B cell (primary cell): Measurements from ENCODE around the gene PPFIA2.

Source experiments
- EZH2 ChIP-seq: IDR thresholded peaks from 2 replicates; pipeline ENCODE4 v1.6.1; 2012; ENCODE audit warnings: borderline replicate concordance, low read depth, mild to moderate bottlenecking, moderate library complexity, low read length; ENCODE audit not compliant: insufficient read depth, poor library complexity, severe bottlenecking
- TF ChIP-seq, protein P1 (sequence below): fragments of 200-600 bp; IDR thresholded peaks from one replicate; pipeline ENCODE4 v1.8.0; 2022; ENCODE audit warnings: antibody characterized with exemption, mild to moderate bottlenecking

DNA sequence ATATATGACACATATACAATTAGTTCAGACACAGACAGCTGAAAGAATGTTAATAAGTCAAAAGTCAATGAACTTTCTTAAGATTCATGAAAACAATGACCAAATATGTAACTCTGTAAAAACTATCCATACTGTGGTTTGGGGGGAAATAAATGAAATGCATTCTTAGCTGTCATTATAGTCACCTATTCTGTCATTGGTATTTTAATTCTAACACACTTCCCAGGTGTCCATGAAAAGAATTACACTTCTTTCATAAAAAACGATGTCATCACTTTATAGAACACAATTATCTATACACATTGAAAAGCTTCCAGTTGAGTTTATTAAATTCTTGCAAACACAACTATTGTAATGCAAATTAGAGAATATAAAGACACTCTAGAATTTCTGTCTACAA, 35.8 kb downstream of the PPFIA2 start:
- TF ChIP-seq EZH2 = no peak
- TF ChIP-seq, protein P1, sequence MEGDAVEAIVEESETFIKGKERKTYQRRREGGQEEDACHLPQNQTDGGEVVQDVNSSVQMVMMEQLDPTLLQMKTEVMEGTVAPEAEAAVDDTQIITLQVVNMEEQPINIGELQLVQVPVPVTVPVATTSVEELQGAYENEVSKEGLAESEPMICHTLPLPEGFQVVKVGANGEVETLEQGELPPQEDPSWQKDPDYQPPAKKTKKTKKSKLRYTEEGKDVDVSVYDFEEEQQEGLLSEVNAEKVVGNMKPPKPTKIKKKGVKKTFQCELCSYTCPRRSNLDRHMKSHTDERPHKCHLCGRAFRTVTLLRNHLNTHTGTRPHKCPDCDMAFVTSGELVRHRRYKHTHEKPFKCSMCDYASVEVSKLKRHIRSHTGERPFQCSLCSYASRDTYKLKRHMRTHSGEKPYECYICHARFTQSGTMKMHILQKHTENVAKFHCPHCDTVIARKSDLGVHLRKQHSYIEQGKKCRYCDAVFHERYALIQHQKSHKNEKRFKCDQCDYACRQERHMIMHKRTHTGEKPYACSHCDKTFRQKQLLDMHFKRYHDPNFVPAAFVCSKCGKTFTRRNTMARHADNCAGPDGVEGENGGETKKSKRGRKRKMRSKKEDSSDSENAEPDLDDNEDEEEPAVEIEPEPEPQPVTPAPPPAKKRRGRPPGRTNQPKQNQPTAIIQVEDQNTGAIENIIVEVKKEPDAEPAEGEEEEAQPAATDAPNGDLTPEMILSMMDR = no peak
